B cell (primary cell): ENCODE results near the gene MS4A5. TPM values are rescaled to one million over a fixed set of nuclear protein-coding genes. Genes with fewer than 3 reads are reported as not detected.

Experiments used
- ATAC-seq: fragments of 200-7000 bp; cut with Tn5 transposase; one replicate; pipeline ENCODE4 v1.10.0; 2021; ENCODE audit warnings: low read depth, mild to moderate bottlenecking, moderate number of reproducible peaks, moderate library complexity
- CTCF ChIA-PET: fragments of 350-600 bp; sonication (Branson Sonifier 250); formaldehyde crosslinking; loops from one replicate; lab custom pipeline; 2021; ENCODE audit warnings: antibody characterized with exemption, inconsistent platforms; lab: Charles Lee
- POLR2A ChIA-PET: fragments of 350-600 bp; sonication (Branson Sonifier 250); formaldehyde crosslinking; loops from one replicate; lab custom pipeline; 2021; ENCODE audit warnings: antibody characterized with exemption; lab: Charles Lee
- DNase-seq: peaks from one replicate; pipeline ENCODE4 v3.0.0; 2013
- H2AFZ ChIP-seq: 2 replicates; pipeline ENCODE4 v1.6.1; 2012; ENCODE audit warnings: mild to moderate bottlenecking, low read depth, low read length; ENCODE audit not compliant: insufficient read depth, poor library complexity, severe bottlenecking
- H3K27ac ChIP-seq, 2 donors: 1 replicate in 1 of 2; 2 replicates in 1 of 2; pipeline ENCODE4 v1.5.1; 2012 to 2013; ENCODE audit warnings: low read length in 2 of 2, mild to moderate bottlenecking in 2 of 2, moderate library complexity in 1 of 2
- H3K27me3 ChIP-seq, 4 experiments: fragments of 200-600 bp in 1 of 4; sonication (generic) in 1 of 4; replicated peaks in 1 of 4; 1 replicate in 2 of 4; 2 replicates in 2 of 4; pipeline versions ENCODE4 v1.6.1 to v1.7.0; 2013 to 2016; ENCODE audit warnings: low read length in 3 of 4, mild to moderate bottlenecking in 2 of 4, mixed read lengths in 1 of 4, moderate library complexity in 1 of 4; ENCODE audit not compliant: insufficient read depth in 4 of 4, control insufficient read depth in 3 of 4; ENCODE audit errors: control extremely low read depth in 1 of 4
- H3K36me3 ChIP-seq, 2 experiments: replicated peaks in 1 of 2; 1 replicate in 1 of 2; 2 replicates in 1 of 2; pipeline versions ENCODE4 v1.6.1 to v1.7.1; 2013; ENCODE audit warnings: low read length in 1 of 2; ENCODE audit not compliant: insufficient read depth in 2 of 2, control insufficient read depth in 1 of 2; ENCODE audit errors: control extremely low read depth in 1 of 2, extremely low read depth in 1 of 2
- H3K4me1 ChIP-seq, 2 donors: fragments of 200-600 bp in 1 of 2; sonication (generic) in 1 of 2; 1 replicate in 1 of 2; 2 replicates in 1 of 2; pipeline versions ENCODE4 v1.5.1 to v1.6.1; 2013 to 2017; ENCODE audit warnings: low read length in 2 of 2; ENCODE audit not compliant: control insufficient read depth in 2 of 2, insufficient read depth in 2 of 2
- H3K4me2 ChIP-seq: replicated peaks from 2 replicates; pipeline ENCODE3; 2012; ENCODE audit warnings: mild to moderate bottlenecking, low read depth, low read length; ENCODE audit not compliant: poor library complexity, severe bottlenecking
- H3K4me3 ChIP-seq, 5 experiments: fragments of 200-600 bp in 1 of 5; sonication (generic) in 1 of 5; 1 replicate in 3 of 5; 2 replicates in 2 of 5; pipeline versions ENCODE4 v1.5.1 to v1.7.0; 2011 to 2016; ENCODE audit warnings: low read length in 4 of 5, mild to moderate bottlenecking in 4 of 5, low read depth in 2 of 5, control low read depth in 1 of 5, moderate library complexity in 1 of 5; ENCODE audit not compliant: insufficient read depth in 1 of 5; ENCODE audit errors: control extremely low read depth in 1 of 5, extremely low read depth in 1 of 5
- H3K79me2 ChIP-seq: fragments of 200-600 bp; sonication (generic); one replicate; pipeline ENCODE4 v1.6.0; 2016; ENCODE audit warnings: low read length; ENCODE audit not compliant: control insufficient read depth, insufficient read depth
- H3K9ac ChIP-seq: fragments of 200-600 bp; sonication (generic); 2 replicates; pipeline ENCODE4 v1.6.1; 2017; ENCODE audit warnings: mild to moderate bottlenecking, low read length, moderate library complexity
- H3K9me3 ChIP-seq, 3 donors: one replicate each; pipeline versions ENCODE4 v1.6.1 to v1.7.1; 2013; ENCODE audit warnings: low read length in 2 of 3; ENCODE audit not compliant: control insufficient read depth in 2 of 3, insufficient read depth in 1 of 3; ENCODE audit errors: control extremely low read depth in 1 of 3
- H4K20me1 ChIP-seq: 2 replicates; pipeline ENCODE4 v1.6.0; 2012; ENCODE audit warnings: mild to moderate bottlenecking, low read length; ENCODE audit not compliant: insufficient read depth, control insufficient read depth, poor library complexity, severe bottlenecking
- H3K27ac Mint-ChIP-seq: one replicate; pipeline ENCODE4 v1.8.0; 2021; ENCODE audit warnings: mixed read lengths
- H3K27me3 Mint-ChIP-seq: one replicate; pipeline ENCODE4 v1.8.0; 2021; ENCODE audit warnings: mixed read lengths
- H3K4me1 Mint-ChIP-seq: one replicate; pipeline ENCODE4 v1.8.0; 2021; ENCODE audit warnings: mixed read lengths
- H3K4me3 Mint-ChIP-seq: one replicate; pipeline ENCODE4 v1.8.0; 2021; ENCODE audit warnings: mixed read lengths
- H3K9me3 Mint-ChIP-seq: one replicate; pipeline ENCODE4 v1.8.0; 2022; ENCODE audit warnings: mixed read lengths; ENCODE audit not compliant: insufficient read depth
- EZH2 ChIP-seq: IDR thresholded peaks from 2 replicates; pipeline ENCODE4 v1.6.1; 2012; ENCODE audit warnings: borderline replicate concordance, low read depth, mild to moderate bottlenecking, moderate library complexity, low read length; ENCODE audit not compliant: insufficient read depth, poor library complexity, severe bottlenecking
- WGBS: methylation state at CpG from one replicate; pipeline ENCODE4 v1.1.5; 2013; ENCODE audit warnings: missing lambda C conversion rate; ENCODE audit not compliant: insufficient coverage; 5-methylcytosine and 5-hydroxymethylcytosine counted together
- intact Hi-C: fragments of 100-400 bp; cut with micrococcal nuclease; formaldehyde crosslinking; loops from one replicate; pipeline ENCODE4 v1.10.0; 2022
- polyA plus RNA-seq: library from polyadenylated mRNA; depleted of rRNA; stranded (reverse); fragments of >200 nt; gene quantifications from 2 replicates; pipeline ENCODE4 v1.2.3, GENCODE V29; 2012
- total RNA-seq, 2 donors: library from RNA; stranded (reverse); fragments of 120-200 nt in 1 of 2; gene quantifications; 1 replicate in 1 of 2; 2 replicates in 1 of 2; pipeline versions ENCODE4 v1.2.3 to v1.2.4, GENCODE V29; 2013 to 2022
- TF ChIP-seq, protein P1 (sequence below): fragments of 200-600 bp; IDR thresholded peaks from one replicate; pipeline ENCODE4 v1.8.0; 2022; ENCODE audit warnings: antibody characterized with exemption, mild to moderate bottlenecking

MS4A5 gene
- total and polyA plus RNA-seq, 2 donors (not counting 1 experiment from before 2014, with no cell fraction given) = not detected

- Histone ChIP-seq H3K4me1 (peaks cover 14 to 20% of the 10 kb centered on the region in 2 donors), H3K79me2 (no peaks in the 10 kb centered on the region), H4K20me1 (no peaks in the 10 kb centered on the region), H2AFZ (no peak overlapping the region), H3K9ac (no peak overlapping the region), H3K27me3 (no peaks in the 10 kb centered on the region), H3K9me3 (no peaks in the 10 kb centered on the region), H3K4me3 (no peak overlapping the region), H3K4me2 (no peak overlapping the region), H3K27ac (no peak overlapping the region), H3K36me3 (no peaks in the 10 kb centered on the region)
- no peaks in the 10 kb centered on the region for H3K9me3 Mint-ChIP-seq
- H3K27ac Mint-ChIP-seq = no peak overlapping the region
- H3K4me3 Mint-ChIP-seq = no peak overlapping the region
- WGBS = no CpG with 5 or more reads among the region's 2 CpGs
- POLR2A ChIA-PET = no interaction called here
- ATAC-seq (no peak), DNase-seq (no peak)
- TF ChIP-seq EZH2 = no peak
- TF ChIP-seq, protein P1, sequence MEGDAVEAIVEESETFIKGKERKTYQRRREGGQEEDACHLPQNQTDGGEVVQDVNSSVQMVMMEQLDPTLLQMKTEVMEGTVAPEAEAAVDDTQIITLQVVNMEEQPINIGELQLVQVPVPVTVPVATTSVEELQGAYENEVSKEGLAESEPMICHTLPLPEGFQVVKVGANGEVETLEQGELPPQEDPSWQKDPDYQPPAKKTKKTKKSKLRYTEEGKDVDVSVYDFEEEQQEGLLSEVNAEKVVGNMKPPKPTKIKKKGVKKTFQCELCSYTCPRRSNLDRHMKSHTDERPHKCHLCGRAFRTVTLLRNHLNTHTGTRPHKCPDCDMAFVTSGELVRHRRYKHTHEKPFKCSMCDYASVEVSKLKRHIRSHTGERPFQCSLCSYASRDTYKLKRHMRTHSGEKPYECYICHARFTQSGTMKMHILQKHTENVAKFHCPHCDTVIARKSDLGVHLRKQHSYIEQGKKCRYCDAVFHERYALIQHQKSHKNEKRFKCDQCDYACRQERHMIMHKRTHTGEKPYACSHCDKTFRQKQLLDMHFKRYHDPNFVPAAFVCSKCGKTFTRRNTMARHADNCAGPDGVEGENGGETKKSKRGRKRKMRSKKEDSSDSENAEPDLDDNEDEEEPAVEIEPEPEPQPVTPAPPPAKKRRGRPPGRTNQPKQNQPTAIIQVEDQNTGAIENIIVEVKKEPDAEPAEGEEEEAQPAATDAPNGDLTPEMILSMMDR = no peak
- H3K4me1 Mint-ChIP-seq = peaks cover 13% of the 10 kb centered on the region
- no peaks in the 10 kb centered on the region for H3K27me3 Mint-ChIP-seq
- CTCF ChIA-PET = interaction anchor here (1.1 to 3.4 kb wide), 3 partner anchors 127 to 229 kb away, joined by 3 to 12 read pairs (median 3); no protein-coding TSS in a partner anchor
- intact Hi-C loops = no loop called here
These were observed 64.1 kb downstream of the MS4A5 start for GRCh38 chr11:60493454-60493853.

Other genes with a start within 250 kb of the MS4A5 start
- 0.34 and 0.80 TPM in 2 replicates for gene MS4A6A, start 246.5 kb upstream of the MS4A5 start, total RNA-seq
- 2.8 and 4.1 TPM in 2 replicates for gene MS4A6A, start 246.5 kb upstream of the MS4A5 start, polyA plus RNA-seq
- 0.42 TPM in 1 of 2 replicates, not detected in the other for gene MS4A4E, start 186.4 kb upstream of the MS4A5 start, total RNA-seq
- 0.27 and 1.0 TPM in 2 replicates for gene MS4A4E, start 186.4 kb upstream of the MS4A5 start, polyA plus RNA-seq
- 0.51 and 0.99 TPM in 2 replicates for gene MS4A4A, start 148.9 kb upstream of the MS4A5 start, total RNA-seq
- 0.45 and 0.72 TPM in 2 replicates for gene MS4A4A, start 148.9 kb upstream of the MS4A5 start, polyA plus RNA-seq
- gene MS4A6E, start 102.3 kb upstream of the MS4A5 start, total RNA-seq = not detected in 2 replicates
- not detected in 2 replicates for gene MS4A6E, start 102.3 kb upstream of the MS4A5 start, polyA plus RNA-seq
- gene MS4A7, start 51.0 kb upstream of the MS4A5 start, total RNA-seq = 27.2 and 29.1 TPM in 2 replicates
- gene MS4A7, start 51.0 kb upstream of the MS4A5 start, polyA plus RNA-seq = 10.6 and 16.8 TPM in 2 replicates
- 3.4 and 4.9 TPM in 2 replicates for gene MS4A14, start 33.1 kb upstream of the MS4A5 start, total RNA-seq
- 2.7 and 5.4 TPM in 2 replicates for gene MS4A14, start 33.1 kb upstream of the MS4A5 start, polyA plus RNA-seq
- 1,202 and 1,215 TPM in 2 replicates for gene MS4A1, start 26.3 kb downstream of the MS4A5 start, total RNA-seq
- 5,160 and 6,008 TPM in 2 replicates for gene MS4A1, start 26.3 kb downstream of the MS4A5 start, polyA plus RNA-seq
- not detected in 2 replicates for gene MS4A12, start 63.2 kb downstream of the MS4A5 start, total RNA-seq
- gene MS4A12, start 63.2 kb downstream of the MS4A5 start, polyA plus RNA-seq = not detected in 2 replicates
- not detected in 2 replicates for gene MS4A13, start 85.8 kb downstream of the MS4A5 start, total RNA-seq
- gene MS4A13, start 85.8 kb downstream of the MS4A5 start, polyA plus RNA-seq = not detected in 2 replicates